ENCODE data around the gene TEX51.

DNA sequence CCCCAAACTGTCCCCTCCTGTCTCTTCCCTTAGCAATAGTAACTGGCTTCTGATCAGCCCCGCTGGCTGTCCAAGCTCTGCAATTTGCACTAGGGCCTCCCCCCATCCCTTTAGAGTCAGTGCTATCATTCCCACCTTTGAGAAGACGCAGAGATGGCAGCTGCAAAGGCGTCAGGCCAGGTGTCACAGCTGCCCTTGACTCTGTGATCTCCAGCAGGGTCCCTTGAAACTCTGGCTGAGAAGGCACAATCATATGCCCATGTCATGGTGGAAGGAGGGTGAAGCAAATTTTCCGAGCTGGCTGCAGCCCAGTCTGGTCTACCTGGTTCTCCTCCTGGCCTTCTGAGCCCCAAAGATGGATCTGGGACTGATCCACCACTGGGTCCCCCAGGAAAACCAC is 49.2 kb upstream of the TEX51 start:
- TF ChIP-seq, protein P1, sequence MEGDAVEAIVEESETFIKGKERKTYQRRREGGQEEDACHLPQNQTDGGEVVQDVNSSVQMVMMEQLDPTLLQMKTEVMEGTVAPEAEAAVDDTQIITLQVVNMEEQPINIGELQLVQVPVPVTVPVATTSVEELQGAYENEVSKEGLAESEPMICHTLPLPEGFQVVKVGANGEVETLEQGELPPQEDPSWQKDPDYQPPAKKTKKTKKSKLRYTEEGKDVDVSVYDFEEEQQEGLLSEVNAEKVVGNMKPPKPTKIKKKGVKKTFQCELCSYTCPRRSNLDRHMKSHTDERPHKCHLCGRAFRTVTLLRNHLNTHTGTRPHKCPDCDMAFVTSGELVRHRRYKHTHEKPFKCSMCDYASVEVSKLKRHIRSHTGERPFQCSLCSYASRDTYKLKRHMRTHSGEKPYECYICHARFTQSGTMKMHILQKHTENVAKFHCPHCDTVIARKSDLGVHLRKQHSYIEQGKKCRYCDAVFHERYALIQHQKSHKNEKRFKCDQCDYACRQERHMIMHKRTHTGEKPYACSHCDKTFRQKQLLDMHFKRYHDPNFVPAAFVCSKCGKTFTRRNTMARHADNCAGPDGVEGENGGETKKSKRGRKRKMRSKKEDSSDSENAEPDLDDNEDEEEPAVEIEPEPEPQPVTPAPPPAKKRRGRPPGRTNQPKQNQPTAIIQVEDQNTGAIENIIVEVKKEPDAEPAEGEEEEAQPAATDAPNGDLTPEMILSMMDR (conservative IDR thresholded peaks at IDR 0.05; ENCODE audit: low read length): no peak
- no peak for TF ChIP-seq EZH2phosphoT487 (IDR thresholded peaks at IDR 0.05; ENCODE audit: borderline replicate concordance, low read depth, low read length)

All from OCI-LY7 (cell line).